NT2/D1 (cell line): ENCODE results near the gene INTS6L.

ENCODE experiments used
- SUZ12 ChIP-seq: IDR thresholded peaks from 2 replicates; pipeline ENCODE4 v1.6.1; 2011; ENCODE audit not compliant: insufficient read length, insufficient read depth; ENCODE audit errors: extremely low read depth
- YY1 ChIP-seq: IDR thresholded peaks from 2 replicates; pipeline ENCODE4 v1.6.1; 2011; ENCODE audit not compliant: insufficient read length, insufficient read depth
- ZNF274 ChIP-seq: IDR thresholded peaks from 2 replicates; pipeline ENCODE4 v1.6.1; 2011; ENCODE audit warnings: mild to moderate bottlenecking, low read depth, low read length

DNA sequence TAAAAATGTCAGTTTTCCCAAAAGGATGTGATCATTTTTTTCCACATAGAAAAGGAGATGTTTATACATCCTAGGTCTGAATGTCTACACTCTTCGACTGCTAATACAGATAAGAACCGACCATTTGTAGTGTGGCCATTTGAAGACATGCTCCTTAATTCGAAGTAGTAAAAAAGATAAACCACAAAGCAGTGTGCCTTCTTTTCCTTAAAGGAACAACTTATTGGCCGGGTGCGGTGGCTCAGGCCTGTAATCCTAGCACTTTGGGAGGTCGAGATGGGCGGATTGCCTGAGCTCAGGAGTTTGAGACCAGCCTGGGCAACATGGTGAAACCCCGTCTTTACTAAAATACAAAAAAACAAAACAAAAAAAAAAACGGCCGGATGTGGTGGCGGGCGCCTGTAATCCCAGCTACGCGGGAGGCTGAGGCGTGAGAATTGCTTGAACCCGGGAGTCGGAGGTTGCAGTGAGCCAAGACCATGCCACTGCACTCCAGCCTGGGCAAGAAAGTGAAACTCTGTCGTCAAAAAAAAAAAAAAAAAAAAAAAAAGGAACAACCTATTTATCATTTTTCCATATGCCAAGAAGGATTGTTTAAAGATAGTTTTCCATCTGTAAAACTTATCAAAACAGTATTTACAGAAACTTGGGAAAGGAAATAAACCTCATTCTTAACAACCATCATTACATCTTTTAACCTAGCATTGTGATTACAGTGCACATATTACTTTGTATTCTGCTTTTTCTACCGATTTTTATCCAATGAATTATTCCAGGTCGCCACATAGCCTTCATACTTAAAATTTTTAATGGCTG is 2.6 kb downstream of the INTS6L start:
- TF ChIP-seq SUZ12 (no peak), YY1 (no peak), ZNF274 (no peak)
